Neural progenitor cell (in vitro differentiated cells): ENCODE measurements around the gene IL26.
"Not testable (repeated sequence)": the region's sequence is repeated elsewhere in the genome, so short reads cannot be mapped to it uniquely, and the experiment has no call there.

Experiments
- CTCF ChIP-seq: fragments of 200-600 bp; sonication (generic); IDR thresholded peaks from 2 replicates; pipeline ENCODE4 v1.5.1; 2017; ENCODE audit warnings: antibody characterized with exemption, mild to moderate bottlenecking
- EZH2 ChIP-seq: fragments of 200-600 bp; sonication (generic); IDR thresholded peaks from 2 replicates; pipeline ENCODE4 v1.6.1; 2017; ENCODE audit warnings: antibody characterized with exemption, mild to moderate bottlenecking, moderate library complexity

GRCh38 chr12:68174761-68175160, 50.8 kb downstream of the IL26 start:
- TF ChIP-seq EZH2, CTCF: not testable (repeated sequence)
